Vagina (tissue), 2 donors: ENCODE data around the gene EPHB1. TPM values are rescaled to one million over a fixed set of nuclear protein-coding genes. Genes with fewer than 3 reads are reported as not detected.

ENCODE experiments used
- DNase-seq, 2 donors: peaks; one replicate each; pipeline ENCODE4 v3.0.0-alpha.2; 2017; ENCODE audit errors: extremely low spot score in 2 of 2
- H3K27ac ChIP-seq: fragments of 200-600 bp; sonication (generic); one replicate; pipeline ENCODE4 v1.5.1; 2019
- H3K27me3 ChIP-seq: fragments of 200-600 bp; sonication (generic); one replicate; pipeline ENCODE4 v1.5.1; 2019
- H3K36me3 ChIP-seq, 2 donors: fragments of 200-600 bp; sonication (generic); one replicate each; pipeline ENCODE4 v1.5.1; 2017 to 2019
- H3K4me1 ChIP-seq: fragments of 200-600 bp; sonication (generic); one replicate; pipeline ENCODE4 v1.5.1; 2019
- H3K4me3 ChIP-seq, 2 donors: fragments of 200-600 bp; sonication (generic); 1 replicate in 1 of 2; 2 replicates in 1 of 2; pipeline ENCODE4 v1.5.1; 2016 to 2019
- H3K9me3 ChIP-seq: fragments of 200-600 bp; sonication (generic); one replicate; pipeline ENCODE4 v1.5.1; 2019
- POLR2A ChIP-seq, 2 donors: fragments of 450-650 bp; IDR thresholded peaks; one replicate each; pipeline ENCODE4 v1.6.1; 2017; ENCODE audit warnings: antibody characterized with exemption in 2 of 2, mild to moderate bottlenecking in 2 of 2, moderate library complexity in 2 of 2
- POLR2AphosphoS5 ChIP-seq, 2 donors: sonication (generic); formaldehyde crosslinking; IDR thresholded peaks; one replicate each; pipeline ENCODE4 v1.9.0; 2017; ENCODE audit warnings: antibody characterized with exemption in 2 of 2, mild to moderate bottlenecking in 2 of 2, low read depth in 1 of 2; ENCODE audit not compliant: insufficient read depth in 1 of 2
- intact Hi-C: fragments of 100-400 bp; cut with DNase I; formaldehyde crosslinking; loops from one replicate; pipeline ENCODE4 v1.15.1; 2023
- total RNA-seq: library from RNA; depleted of rRNA; stranded (reverse); fragments of >200 nt; gene quantifications from one replicate; pipeline ENCODE4 v1.2.3, GENCODE V29; 2016
- TF ChIP-seq, protein P1 (sequence below), 3 experiments: fragments of 450-650 bp in 2 of 3; fragments of 200-600 bp in 1 of 3; sonication (generic) in 1 of 3; IDR thresholded peaks; one replicate each; pipeline ENCODE4 v1.5.1; 2017 to 2019; ENCODE audit warnings: antibody characterized with exemption in 3 of 3, mild to moderate bottlenecking in 2 of 3, moderate library complexity in 2 of 3

The EPHB1 gene
- total RNA-seq, 1 donor from 2014 or later, result 2.2 TPM

DNA sequence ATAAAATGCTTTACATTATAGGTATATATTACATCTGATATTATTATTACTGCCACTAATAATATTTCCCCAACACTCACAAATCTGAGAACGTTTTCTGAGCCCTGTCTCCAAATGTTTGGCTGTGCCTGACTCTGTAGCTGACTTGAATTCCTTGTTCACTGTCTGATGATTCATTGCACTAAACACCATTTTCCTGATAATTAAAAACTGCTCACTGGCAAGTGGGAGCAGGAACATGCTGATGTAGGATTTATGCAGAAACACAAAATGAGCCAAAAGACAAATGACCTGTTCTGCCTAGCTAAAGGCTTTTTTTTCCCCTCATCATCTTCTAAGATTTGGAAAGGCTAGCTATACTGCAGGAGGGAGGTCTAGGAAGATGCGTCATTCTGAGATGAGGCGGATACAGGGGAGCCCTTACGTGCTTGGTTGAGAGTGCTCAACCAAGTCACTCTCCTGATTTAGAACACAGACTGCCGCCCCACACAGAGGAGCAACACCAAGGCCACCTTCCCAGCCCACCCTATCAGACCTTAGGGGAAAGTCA is 380.7 kb downstream of the EPHB1 start:
- Histone ChIP-seq H3K36me3 (no peaks in the 10 kb centered on the region), H3K27ac (no peak overlapping the region), H3K4me1 (no peaks in the 10 kb centered on the region), H3K4me3 (no peak overlapping the region), H3K9me3 (no peaks in the 10 kb centered on the region), H3K27me3 (no peaks in the 10 kb centered on the region)
- DNase-seq, result no peak
- intact Hi-C loops, result no loop called here
- TF ChIP-seq, protein P1, sequence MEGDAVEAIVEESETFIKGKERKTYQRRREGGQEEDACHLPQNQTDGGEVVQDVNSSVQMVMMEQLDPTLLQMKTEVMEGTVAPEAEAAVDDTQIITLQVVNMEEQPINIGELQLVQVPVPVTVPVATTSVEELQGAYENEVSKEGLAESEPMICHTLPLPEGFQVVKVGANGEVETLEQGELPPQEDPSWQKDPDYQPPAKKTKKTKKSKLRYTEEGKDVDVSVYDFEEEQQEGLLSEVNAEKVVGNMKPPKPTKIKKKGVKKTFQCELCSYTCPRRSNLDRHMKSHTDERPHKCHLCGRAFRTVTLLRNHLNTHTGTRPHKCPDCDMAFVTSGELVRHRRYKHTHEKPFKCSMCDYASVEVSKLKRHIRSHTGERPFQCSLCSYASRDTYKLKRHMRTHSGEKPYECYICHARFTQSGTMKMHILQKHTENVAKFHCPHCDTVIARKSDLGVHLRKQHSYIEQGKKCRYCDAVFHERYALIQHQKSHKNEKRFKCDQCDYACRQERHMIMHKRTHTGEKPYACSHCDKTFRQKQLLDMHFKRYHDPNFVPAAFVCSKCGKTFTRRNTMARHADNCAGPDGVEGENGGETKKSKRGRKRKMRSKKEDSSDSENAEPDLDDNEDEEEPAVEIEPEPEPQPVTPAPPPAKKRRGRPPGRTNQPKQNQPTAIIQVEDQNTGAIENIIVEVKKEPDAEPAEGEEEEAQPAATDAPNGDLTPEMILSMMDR (IDR thresholded peaks at IDR 0.05), result no peak
- TF ChIP-seq POLR2AphosphoS5 (IDR thresholded peaks at IDR 0.05; ENCODE audit: insufficient read depth in 1 of 2, low read depth in 1 of 2) (no peak), POLR2A (IDR thresholded peaks at IDR 0.05) (no peak)

DNA sequence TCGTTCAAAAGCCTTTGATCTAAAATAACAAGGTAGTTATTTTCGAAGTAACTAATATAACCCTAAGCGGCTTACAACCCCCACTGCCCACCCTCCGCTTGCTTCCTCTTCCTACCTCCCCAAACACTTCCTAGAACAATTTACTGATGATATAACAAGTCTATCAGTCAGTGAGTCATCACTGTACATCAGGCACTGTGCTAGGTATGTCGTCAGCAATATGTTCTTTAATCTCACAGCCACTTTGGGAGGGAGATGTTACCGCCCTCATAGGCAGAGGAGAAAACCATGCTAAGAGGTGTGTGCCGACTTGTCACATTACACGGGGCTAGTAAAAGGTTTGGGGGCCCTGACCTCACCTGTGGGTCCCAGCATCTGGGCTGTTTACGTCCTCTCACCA is 381.8 kb downstream of the EPHB1 start:
- Histone ChIP-seq H3K4me3 (no peak overlapping the region), H3K9me3 (no peaks in the 10 kb centered on the region), H3K36me3 (no peaks in the 10 kb centered on the region), H3K27me3 (no peaks in the 10 kb centered on the region), H3K27ac (no peak overlapping the region), H3K4me1 (no peaks in the 10 kb centered on the region)
- intact Hi-C loops, result no loop called here
- TF ChIP-seq POLR2AphosphoS5 (IDR thresholded peaks at IDR 0.05; ENCODE audit: insufficient read depth in 1 of 2, low read depth in 1 of 2) (no peak), POLR2A (IDR thresholded peaks at IDR 0.05) (no peak)
- TF ChIP-seq, protein P1 (IDR thresholded peaks at IDR 0.05), result no peak
- no peak for DNase-seq

DNA sequence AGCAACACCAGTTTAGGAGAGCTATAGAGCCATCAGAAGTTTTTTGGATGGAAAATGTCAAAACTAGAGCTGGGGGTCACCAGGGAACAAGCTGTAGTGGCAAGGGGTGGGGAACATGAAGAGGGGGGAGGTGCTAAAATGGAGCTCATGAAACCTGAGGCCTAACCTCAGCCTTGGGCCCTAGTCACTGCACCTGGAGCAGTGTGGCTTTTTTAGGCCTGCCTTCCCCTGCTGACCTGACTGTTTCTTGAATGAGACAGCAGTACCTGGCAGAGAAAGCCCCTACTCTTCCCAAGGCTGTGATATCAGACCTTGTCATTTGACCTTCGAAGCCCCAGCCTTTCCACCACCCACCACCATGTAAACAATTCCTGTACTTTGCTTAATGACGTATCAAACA is 383.5 kb downstream of the EPHB1 start:
- TF ChIP-seq POLR2A (IDR thresholded peaks at IDR 0.05) (no peak), POLR2AphosphoS5 (IDR thresholded peaks at IDR 0.05; ENCODE audit: insufficient read depth in 1 of 2, low read depth in 1 of 2) (no peak)
- TF ChIP-seq, protein P1 (IDR thresholded peaks at IDR 0.05), result no peak
- intact Hi-C loops, result no loop called here
- H3K4me1 ChIP-seq, result no peaks in the 10 kb centered on the region

DNA sequence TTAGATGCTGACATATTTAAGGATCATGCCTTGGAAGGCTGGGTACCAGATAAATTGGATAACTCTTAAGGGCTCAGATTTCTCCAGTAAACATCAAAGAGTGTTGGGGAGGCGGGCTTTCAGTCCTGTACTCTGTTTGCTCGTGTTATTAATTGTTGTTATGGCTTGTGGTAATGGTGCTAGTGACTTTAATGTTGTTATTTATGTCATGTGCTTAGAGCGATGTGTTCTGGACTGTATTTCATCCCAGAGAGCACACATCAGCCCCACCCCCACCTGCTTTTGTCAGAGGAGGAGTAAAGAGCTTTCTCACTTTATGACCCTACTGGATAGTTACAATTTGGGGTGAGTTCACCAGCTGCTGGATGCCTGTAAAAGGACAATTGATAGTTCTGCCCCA is 386.3 kb downstream of the EPHB1 start:
- TF ChIP-seq POLR2A (IDR thresholded peaks at IDR 0.05) (no peak), POLR2AphosphoS5 (IDR thresholded peaks at IDR 0.05; ENCODE audit: insufficient read depth in 1 of 2, low read depth in 1 of 2) (no peak)
- TF ChIP-seq, protein P1 (IDR thresholded peaks at IDR 0.05), result no peak
- no peaks in the 10 kb centered on the region for H3K27me3 ChIP-seq
- H3K4me3 ChIP-seq, result no peak overlapping the region
- H3K4me1 ChIP-seq, result no peaks in the 10 kb centered on the region
- H3K36me3 ChIP-seq, result no peaks in the 10 kb centered on the region
- H3K9me3 ChIP-seq, result no peaks in the 10 kb centered on the region
- H3K27ac ChIP-seq, result no peak overlapping the region
- intact Hi-C loops, result no loop called here
- no peak for DNase-seq

More for the DNA sequence above, 383.5 kb downstream of the EPHB1 start:
- no peaks in the 10 kb centered on the region for H3K27me3 ChIP-seq
- H3K4me3 ChIP-seq, result no peak overlapping the region
- H3K9me3 ChIP-seq, result no peaks in the 10 kb centered on the region
- no peak for DNase-seq
- H3K36me3 ChIP-seq, result no peaks in the 10 kb centered on the region
- no peak overlapping the region for H3K27ac ChIP-seq

DNA sequence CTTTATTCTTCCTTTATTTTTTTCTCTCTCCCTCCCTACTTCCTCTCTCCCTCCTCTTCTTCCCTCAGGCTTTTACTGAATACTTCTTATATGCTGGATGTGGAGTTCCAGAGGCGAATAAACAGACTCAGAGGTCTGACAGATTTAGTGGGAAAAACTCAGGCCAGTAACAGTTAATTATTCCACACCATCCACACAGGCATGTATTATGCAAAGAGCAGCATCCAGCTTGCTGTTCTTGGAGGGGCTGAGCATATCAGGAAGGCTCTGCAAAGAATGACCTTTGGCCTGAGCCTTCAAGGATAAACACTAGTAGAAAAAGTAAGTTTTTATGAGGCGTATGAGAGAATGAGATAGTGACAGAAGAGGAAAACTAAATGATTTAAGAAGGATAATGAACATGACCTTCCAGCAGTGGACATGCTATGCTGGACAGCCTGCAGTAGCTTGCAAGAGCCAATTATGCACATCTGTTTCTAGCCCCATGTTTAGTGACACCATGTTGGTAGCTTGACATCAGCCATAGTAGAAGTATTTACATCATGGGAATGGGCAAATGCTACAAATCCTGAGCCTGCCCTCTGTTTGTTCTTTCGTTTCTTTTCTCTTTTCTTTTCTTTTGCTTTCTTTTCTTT is 387.4 kb downstream of the EPHB1 start:
- Histone ChIP-seq H3K27me3 (no peaks in the 10 kb centered on the region), H3K4me3 (no peak overlapping the region), H3K36me3 (no peaks in the 10 kb centered on the region), H3K4me1 (no peaks in the 10 kb centered on the region), H3K9me3 (no peaks in the 10 kb centered on the region), H3K27ac (no peak overlapping the region)
- no peak for DNase-seq
- intact Hi-C loops, result no loop called here
- TF ChIP-seq POLR2A (IDR thresholded peaks at IDR 0.05) (no peak), POLR2AphosphoS5 (IDR thresholded peaks at IDR 0.05; ENCODE audit: insufficient read depth in 1 of 2, low read depth in 1 of 2) (no peak)
- TF ChIP-seq, protein P1 (IDR thresholded peaks at IDR 0.05), result no peak
